NCI-H1105 (cell line): ENCODE data around the gene PFKP.

Experiments
- DNase-seq: peaks from one replicate; lab custom pipeline; 2025; lab: John Stamatoyannopoulos, UW

PFKP gene

DNA sequence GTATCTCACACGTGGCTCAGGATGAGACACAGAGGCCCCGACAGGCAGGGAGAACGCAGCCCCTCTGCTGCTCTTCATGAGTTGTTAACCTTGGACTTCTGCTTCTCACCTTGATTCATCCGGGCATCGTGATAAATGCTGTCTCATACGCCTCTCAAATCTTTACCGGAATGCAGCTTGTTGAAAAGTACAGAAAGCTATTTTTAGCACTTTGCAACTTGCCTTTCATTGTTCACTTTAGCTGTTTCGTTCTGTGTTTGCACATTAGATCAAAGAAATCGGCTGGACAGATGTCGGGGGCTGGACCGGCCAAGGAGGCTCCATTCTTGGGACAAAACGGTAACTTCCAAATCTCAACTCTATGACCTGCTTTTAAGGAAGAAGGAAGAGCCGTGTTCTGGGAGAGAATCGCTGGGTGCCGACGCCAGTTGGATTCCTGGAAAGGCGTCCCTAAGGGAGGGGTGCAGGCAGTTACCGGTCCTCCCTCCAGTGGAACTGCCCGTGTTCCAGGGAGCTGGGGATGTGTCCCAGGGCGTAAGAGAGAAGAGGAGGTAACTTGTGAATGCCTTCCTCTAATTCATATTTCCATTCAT lies 49.3 kb downstream of the PFKP start:
- no peak for DNase-seq

DNA sequence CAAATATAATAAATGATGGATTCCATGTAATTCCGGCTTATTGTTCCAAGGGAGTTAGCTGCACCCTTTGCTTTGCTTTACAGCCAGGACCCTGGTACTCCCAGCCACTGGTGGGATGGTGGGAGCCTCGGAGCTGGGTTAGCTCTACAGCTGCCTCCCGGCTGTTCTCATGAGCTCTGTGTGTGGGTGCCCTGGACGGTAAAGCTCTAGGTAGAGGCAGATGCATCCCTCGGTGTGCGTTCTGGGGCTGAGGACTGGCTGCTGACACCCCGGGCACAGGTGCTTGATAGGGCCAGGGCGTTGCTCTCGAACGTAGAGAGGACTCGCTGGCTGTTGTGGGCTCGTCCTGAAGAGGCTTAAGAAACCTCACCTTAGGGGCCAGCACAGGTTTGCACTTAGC lies 50.1 kb downstream of the PFKP start:
- no peak for DNase-seq

- no peak for DNase-seq
Measured at GRCh38 chr10:3118641-3119091, 51.3 kb downstream of the PFKP start.

GRCh38 chr10:3119796-3120459 lies 52.6 kb downstream of the PFKP start:
- DNase-seq: no peak

DNA sequence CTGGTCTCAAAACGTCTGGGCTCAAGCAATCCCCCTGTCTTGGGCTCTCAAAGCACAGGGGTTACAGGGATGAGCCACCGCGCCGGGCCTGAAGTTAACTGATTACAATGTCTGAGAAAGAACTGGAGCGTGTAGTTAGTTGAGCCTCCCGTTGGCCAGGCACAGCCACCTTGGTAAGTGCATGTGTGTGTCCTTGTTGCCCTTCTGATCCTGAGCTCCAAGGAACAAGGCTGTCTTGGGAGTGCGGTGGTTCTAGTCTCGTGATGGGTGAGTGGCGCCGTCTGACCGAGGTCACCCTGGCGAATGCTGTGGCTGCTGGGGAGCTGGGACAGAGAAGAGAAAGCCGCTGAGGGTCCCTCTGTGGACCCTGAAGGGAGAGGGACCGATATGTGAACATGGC lies 54.7 kb downstream of the PFKP start:
- DNase-seq: no peak

DNA sequence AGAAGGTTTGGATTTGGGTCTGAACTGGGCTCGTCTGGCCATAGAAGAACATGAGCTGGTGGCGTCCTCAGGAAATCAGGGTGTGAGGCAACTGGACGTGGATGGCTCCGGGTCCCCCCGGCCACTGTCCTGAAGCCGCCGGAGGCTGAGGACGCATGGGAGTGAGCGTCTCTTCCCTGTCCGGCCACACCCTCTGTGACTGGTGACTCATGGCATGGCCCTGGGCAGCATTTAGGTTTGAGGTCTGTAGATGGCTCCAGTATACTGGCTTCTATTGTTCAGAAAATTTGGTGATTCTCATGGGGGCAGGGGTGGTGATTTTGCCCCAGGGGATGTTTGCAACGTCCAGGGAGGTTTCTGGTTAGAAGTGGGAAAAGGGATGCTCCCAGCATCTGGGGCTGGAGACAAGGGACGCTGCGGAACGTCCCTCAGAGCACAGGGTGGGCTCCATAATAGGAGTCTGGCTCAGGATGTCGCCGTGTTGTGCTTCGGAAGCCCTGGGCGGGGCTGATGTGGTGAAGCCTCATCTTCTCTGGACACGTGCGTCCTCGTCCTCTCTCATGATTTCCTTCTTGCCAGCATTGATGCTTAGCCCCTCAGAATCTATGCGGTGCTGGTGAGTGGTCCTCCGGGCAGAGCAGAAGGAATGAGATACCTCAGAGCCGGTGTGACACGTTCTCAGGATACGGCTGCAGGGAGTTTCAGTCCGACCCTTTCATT lies 55.3 kb downstream of the PFKP start:
- no peak for DNase-seq

GRCh38 chr10:3123571-3124411 lies 56.4 kb downstream of the PFKP start:
- DNase-seq: no peak

GRCh38 chr10:3124412-3125175 lies 57.2 kb downstream of the PFKP start:
- DNase-seq: no peak

DNA sequence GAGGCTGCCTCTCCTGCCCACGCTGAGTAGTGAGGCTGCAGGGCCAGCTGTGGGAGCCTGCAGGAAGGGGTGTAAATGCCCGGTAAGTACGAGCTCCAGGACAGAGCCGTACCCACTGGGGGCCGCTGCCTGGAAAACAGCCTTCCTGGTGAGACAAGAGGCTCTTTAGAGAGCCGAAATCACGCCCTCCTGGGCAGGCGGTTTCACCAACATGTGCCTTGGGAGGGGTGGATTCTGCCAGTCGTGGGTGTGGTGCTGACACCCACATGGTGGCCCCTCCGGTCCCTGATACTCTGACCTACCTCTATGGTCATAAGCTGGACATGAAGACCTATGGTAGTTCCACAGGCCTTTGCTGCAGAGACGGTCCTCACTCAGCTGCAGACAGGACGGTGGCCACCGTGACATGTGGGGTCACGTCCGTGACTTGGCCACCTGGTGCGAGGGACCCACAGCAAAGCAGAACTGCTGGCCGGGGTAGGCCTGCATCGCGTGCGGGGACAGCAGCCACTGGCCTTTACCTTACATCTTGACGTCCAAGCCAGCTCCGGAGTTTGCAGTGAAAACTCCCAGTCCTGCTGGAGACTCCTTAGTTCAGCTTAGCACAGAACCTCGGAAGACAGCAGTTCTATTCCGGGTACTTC lies 58.3 kb downstream of the PFKP start:
- no peak for DNase-seq

DNA sequence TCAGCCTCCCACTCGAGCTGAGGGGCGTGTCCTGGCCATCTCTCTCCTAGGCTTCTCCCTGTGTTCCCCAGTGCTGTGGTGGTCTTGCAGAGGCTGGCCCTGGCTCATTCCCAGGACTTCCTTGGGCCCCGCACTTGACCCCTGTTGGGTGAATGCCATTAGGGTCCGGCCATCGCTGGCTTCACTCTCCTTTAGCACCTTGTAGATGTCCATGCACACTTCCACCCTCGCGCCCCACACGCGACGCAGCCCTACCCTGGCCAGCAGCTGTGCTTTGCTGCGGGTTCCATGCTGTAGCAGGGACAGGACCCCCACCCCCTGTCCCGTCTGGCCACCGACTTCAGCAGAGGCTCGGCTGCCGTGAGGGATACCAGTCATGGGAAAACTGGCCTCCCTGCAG lies 58.9 kb downstream of the PFKP start:
- no peak for DNase-seq

- peak; percentile 73 for DNase-seq
Measured at GRCh38 chr10:3126741-3127346, 59.5 kb downstream of the PFKP start.

- DNase-seq: no peak
Measured at GRCh38 chr10:3127921-3128320, 60.6 kb downstream of the PFKP start.

DNA sequence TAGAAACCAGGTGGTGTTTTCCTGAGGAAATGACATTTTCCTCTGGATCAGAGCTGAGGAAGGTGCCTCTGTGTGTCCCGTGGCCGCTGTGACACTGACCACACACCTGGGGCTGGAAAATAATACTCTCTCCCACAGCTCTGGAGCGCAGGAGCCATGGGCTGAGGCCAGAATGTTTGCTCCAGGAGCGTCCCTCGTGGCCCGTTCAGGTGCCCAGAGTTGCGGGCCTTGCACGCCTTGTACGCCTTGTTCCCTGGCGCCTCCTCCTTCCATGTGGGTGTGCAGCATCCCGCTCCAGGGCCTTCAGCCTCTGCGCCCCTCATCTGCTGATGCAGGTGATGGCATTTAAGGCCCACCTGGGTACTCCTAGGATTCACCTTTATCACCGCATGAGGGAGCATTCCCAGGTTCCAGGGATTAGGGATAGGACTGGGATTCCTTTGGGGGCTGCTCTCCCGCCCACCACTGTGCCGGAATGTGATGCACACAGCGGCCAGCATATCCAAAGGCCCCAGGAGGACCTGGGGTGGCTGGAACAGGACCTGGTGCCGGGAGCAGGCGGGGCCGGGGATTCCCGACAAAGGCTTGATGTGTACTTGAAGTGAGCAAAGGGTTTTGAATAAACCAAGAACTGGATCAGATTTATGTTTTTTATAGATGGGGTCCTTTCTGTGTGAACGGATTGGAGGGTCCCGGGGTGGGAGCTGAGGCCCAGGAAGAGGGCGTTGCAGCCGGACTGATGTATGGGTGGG lies 61.2 kb downstream of the PFKP start:
- no peak for DNase-seq

- DNase-seq: no peak
Measured at GRCh38 chr10:3129581-3130340, 62.4 kb downstream of the PFKP start.

DNA sequence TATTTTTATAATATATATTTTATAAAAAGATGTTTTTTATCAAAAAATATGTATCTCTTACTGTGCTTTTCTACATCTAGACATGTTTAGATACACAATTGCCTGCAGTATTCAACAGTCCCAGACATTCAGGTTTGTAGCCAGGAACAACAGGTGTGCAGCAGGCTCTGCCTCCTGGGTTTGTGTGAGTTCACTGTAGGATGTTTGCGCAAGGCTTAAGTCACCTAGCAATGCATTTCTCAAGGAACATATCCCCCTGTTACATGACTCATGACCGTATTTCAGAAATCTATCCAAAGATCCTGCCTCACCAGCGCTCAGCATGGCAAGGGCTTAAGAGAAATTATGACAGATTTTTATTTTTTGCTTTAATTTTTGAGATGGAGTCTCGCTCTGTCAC lies 63.8 kb downstream of the PFKP start:
- DNase-seq: no peak

DNA sequence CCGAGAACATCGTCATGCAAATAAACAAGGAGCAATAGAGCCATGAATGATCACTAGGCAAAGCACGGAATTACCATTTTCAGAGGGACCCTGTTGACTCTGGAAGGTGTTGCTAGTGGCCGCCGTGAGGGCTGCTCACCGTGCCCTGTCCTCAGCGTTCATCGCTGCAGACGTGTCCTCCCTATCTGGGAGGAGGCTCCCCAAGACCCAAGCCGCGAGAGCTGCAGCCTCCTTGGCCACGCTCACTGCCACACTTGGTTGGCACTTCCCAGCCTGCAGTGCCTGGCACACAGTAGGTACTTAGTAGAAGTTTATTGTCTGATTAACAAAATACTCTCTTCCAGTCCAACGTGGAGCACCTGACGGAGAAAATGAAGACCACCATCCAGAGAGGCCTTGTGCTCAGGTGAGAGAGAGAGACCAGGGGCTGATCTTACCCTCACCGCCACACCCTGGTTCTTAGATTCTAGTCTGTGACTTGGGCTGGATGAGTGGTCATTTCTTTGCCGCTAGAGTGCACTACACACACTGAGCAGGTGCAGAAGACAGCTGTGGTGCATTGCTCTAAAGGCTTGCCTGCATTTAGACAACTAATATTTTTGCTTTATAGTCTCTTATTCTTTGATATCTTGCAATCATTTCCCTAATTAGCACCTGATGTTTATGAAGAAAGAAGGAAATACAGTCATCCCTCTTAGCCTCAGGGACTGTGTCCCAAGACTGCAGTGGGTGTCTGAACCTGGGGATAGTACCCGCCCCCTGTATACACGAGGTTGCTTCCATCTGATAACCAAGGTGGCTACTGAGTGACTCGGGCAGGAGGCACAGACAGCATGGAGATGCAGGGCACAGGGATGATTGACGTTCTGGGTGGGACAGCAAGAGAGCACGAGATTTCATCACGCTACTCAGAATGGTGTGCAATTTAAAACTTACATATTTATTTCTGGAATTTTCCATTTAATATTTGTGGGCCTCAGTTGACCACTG lies 65.0 kb downstream of the PFKP start:
- DNase-seq: no peak

- DNase-seq: no peak
Measured at GRCh38 chr10:3133948-3134347, 66.6 kb downstream of the PFKP start.

DNA sequence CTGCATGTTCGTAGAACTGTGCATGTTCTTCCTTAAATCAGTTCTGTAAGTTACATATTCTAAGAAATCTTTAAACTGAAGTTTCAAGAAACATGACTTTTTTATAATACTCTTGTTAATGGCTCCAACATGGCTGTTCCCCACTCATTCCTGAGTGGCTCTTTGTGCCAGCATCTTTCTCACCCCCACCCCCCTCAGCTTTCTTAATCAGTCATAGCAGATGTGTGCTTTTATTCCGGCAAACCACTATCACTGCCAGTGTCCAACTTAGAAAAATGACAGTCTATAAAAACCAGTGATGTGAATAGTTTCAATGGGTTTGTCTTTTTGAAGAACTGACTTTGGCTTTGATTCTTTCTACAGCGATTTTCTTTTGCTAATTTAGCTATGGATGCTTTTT lies 67.7 kb downstream of the PFKP start:
- DNase-seq: no peak
